Measurements from ENCODE around the gene LDB1.

Gene LDB1

GRCh38 chr10:102154466-102155116, 34.4 kb upstream of the LDB1 start:
- peak overlapping the region; percentile 76 for H3K4me3 ChIP-seq (replicated peaks; ENCODE audit: low read depth, low read length)
- DNase-seq (ENCODE audit: extremely low read depth, low read depth), result no peak
- TF ChIP-seq CTCF (IDR thresholded peaks at IDR 0.05; ENCODE audit: low read depth, low read length, missing control alignments), result no peak

- H3K4me3 ChIP-seq (replicated peaks; ENCODE audit: low read depth, low read length), result peak overlapping the region; percentile 76
- DNase-seq (ENCODE audit: extremely low read depth, low read depth), result no peak
- TF ChIP-seq CTCF (IDR thresholded peaks at IDR 0.05; ENCODE audit: low read depth, low read length, missing control alignments), result no peak
These were observed 33.0 kb upstream of the LDB1 start for GRCh38 chr10:102153093-102153620.

GRCh38 chr10:102152545-102152890, 32.4 kb upstream of the LDB1 start:
- DNase-seq (ENCODE audit: extremely low read depth, low read depth), result no peak
- no peak for TF ChIP-seq CTCF (IDR thresholded peaks at IDR 0.05; ENCODE audit: low read depth, low read length, missing control alignments)
- peak overlapping the region; percentile 76 for H3K4me3 ChIP-seq (replicated peaks; ENCODE audit: low read depth, low read length)

- TF ChIP-seq CTCF (IDR thresholded peaks at IDR 0.05; ENCODE audit: low read depth, low read length, missing control alignments), result no peak
- H3K4me3 ChIP-seq (replicated peaks; ENCODE audit: low read depth, low read length), result peak within 1 kb of the TSS; percentile 76
- DNase-seq (ENCODE audit: extremely low read depth, low read depth), result peak; percentile 98
These were observed 31.8 kb upstream of the LDB1 start, which contains the start of gene NOLC1 for GRCh38 chr10:102151774-102152544. Gene NOLC1, plus strand, starts transcription at chr10:102152389. Its CDS starts 22 bp downstream, at chr10:102152411.

- no peak overlapping the region; the same call in 1 of the 2 replicates for H3K4me3 ChIP-seq (replicated peaks; ENCODE audit: low read depth, low read length)
- TF ChIP-seq CTCF (IDR thresholded peaks at IDR 0.05; ENCODE audit: low read depth, low read length, missing control alignments), result no peak
These were observed 31.0 kb upstream of the LDB1 start for GRCh38 chr10:102150970-102151773.

GRCh38 chr10:102148275-102148674, 28.1 kb upstream of the LDB1 start:
- no peak overlapping the region for H3K4me3 ChIP-seq (replicated peaks; ENCODE audit: low read depth, low read length)
- DNase-seq (ENCODE audit: extremely low read depth, low read depth), result no peak
- TF ChIP-seq CTCF (IDR thresholded peaks at IDR 0.05; ENCODE audit: low read depth, low read length, missing control alignments), result no peak

More at GRCh38 chr10:102150970-102151773, 31.0 kb upstream of the LDB1 start:
- peak; percentile 38 for DNase-seq (ENCODE audit: extremely low read depth, low read depth)

All from HFF-Myc (cell line).